Hematopoietic multipotent progenitor cell treated with erythropoietin and hydrocortisone succinate and interleukin-3 and kit ligand, for 8 days (in vitro differentiated cells): ENCODE results near the gene SPACA5B.
"Not testable (repeated sequence)": the region's sequence is repeated elsewhere in the genome, so short reads cannot be mapped to it uniquely, and the experiment has no call there.

Experiments used
- DNase-seq: peaks from one replicate; pipeline ENCODE4 v3.0.0-alpha.2; 2015

SPACA5B gene

DNA sequence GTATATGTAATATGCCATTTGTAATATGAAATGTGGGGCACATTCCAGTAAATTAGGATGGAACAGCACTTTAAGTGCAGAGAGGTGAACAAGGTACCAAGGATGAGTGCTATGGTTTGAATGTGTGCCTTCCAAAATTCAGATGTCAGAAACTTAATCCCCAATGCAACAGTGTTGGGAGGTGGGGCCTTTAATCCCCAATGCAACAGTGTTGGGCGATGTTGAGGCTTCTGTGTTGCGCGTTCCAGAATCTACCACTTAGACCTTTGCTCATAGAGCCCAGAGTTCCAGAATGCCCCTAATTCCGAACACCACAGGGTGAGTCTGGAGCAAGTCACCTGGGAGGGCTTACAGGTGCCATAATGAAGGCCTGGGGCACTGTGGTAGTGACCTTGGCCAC, at the start of gene SPACA5B:
SPACA5B (plus strand) TSS at position 301 of the 400 bp plus-strand sequence; CDS start at position 363, 62 bp downstream.
- DNase-seq = not testable (repeated sequence)

DNA sequence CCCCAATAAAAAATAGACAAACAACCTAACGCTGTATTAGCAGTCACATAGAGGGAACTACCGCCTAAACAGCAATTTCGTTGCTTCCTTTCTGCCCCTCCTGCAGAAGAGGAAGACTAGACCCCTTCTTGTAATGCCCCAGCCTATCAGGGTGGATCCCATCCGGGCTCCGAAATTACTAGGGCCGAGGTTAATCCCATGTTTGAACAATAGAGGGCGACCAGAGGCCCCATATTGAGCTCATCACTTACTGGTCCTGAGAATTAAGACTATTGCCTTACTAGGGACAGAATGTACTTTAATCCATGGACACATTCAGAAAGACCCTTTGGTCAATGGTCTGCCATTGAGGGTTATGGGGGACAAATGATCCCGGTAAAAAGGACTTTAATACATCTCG, 47.2 kb upstream of the SPACA5B start:
- DNase-seq = peak; percentile 55

DNA sequence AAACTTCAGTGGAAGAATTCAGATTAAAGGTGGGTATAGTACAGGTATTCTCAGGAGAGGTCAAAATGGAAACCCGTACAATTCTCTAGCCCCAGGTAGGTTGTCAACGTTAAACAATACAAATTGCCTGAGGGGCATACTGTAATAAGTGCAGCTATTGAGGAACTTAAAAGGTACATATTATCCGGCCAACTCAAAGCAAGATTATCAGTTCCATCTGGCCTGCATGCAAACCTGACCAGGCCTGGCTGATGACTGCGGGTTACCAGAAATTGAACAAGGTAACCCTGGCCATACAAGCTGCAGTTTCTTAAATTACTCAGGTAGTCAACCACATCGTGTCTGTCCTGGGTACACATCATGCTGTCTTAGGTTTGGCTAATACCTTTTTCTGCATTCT, 46.7 kb upstream of the SPACA5B start:
- DNase-seq = no peak

DNA sequence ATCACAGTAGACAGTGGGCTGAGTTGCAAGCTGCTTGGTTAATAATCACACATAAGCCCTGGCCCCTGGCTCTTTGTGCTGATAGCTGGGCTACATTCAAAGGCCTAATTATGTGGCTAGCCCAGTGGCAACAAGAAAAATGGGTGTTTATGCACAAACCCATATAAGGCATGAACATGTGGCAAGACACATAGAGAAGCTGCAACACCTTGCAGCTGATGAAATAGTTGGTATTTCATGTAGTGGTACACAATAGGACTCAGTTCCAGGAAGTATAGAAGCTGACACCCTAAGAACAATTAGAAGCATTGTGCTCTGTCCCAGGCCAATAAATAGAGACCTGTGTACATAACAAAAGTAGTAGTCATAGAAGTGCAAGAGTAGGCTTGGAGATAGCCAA, 44.3 kb upstream of the SPACA5B start:
- DNase-seq = no peak

DNA sequence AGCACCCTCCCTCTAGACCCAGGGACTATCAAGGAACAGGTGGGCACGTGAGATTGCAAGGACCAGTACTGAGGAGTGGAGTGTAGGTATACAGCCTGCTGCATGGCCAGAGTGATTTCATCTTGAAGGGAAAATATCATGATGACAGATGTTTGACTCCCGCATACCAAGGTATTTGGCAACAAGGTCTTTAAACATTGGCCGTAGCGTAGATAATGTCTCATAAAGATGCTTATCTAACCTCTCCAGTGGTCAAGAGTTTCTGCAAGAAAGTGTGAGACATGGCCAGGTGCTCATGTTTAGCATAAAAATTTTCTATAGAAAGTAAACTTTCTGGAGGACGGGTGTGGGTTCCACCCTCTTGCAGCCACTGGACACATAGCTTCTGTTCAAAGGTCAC, 40.3 kb upstream of the SPACA5B start:
- no peak for DNase-seq

DNA sequence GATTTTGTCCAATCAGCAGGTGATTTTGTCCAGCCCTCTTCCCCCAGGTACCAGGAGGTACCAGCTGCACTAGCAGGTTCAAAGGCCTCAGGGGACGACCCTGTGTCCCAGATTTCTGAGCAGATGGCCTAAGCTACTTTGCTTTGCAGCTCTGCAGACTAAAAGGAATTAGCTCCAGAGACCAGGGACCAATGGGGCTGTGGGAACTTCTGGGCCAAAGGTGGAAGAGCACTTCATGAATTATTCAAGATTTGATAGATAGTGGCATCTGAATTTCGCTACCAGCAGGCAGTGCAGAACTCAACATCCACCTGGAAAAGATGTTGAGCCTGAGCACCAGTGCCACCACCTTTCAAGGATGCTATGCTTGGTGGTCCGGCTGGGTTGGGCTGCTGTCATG, 37.9 kb upstream of the SPACA5B start:
- DNase-seq = not testable (repeated sequence)

DNA sequence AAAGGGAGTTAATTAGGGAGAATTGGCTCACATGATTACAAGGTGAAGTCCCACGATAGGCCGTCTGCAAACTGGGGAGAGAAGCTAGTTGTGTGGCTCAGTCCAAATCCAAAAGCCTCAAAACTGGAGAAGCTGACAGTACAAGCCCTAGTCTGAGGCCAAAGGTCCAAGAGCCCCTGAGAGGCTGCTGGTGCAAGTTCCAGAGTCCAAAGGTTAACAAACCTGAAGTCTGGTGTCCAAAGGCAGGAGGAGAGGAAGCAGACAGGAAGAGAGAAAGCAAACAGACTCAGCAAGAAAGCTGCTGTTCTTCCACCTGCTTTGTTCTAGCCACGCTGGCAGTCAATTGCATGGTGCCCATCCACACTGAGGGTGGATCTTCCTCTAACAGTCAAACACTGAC, 29.0 kb upstream of the SPACA5B start:
- no peak for DNase-seq

DNA sequence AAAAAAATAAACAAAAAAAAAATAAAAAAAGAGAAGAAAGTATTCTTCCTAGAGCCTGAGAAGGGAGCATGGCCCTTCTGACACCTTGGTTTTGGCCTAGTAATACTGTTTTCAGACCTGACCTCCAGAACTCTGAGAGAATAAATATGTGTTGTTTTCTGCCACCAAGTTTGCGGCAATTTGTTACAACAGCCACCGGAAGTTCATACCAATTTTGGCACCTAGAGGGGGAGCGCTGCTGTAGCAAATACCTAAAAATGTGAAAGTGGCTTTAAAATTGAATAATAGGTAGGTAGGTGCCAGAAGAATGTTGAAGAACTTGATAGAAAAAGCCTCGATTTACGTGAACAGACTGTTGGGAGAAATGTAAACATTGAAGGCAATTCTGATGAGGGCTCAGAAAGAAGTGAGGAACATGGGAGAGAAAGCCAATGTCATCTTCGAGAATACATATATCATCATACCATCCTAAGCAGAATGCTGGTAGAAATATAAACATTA, 27.5 kb upstream of the SPACA5B start:
- DNase-seq = no peak

DNA sequence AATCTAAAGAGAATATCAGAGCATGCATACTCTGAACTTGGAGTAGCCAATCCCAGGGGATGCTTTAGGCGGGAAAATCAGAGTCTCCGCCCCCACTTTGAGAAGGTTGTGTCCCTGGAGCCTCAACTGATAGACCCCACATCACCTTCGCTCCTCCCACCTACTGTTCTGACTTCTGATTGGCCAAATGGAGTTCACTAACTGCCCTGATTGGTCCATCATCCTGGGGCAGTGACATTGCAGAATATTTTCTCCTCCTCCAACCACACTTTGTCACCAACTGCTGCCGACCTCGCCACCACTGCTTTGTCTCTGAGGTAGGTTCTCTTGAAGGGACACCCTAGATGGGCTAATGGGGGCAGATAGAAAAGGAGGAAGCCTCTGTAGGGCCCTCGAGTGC, 22.7 kb upstream of the SPACA5B start:
- DNase-seq = no peak

DNA sequence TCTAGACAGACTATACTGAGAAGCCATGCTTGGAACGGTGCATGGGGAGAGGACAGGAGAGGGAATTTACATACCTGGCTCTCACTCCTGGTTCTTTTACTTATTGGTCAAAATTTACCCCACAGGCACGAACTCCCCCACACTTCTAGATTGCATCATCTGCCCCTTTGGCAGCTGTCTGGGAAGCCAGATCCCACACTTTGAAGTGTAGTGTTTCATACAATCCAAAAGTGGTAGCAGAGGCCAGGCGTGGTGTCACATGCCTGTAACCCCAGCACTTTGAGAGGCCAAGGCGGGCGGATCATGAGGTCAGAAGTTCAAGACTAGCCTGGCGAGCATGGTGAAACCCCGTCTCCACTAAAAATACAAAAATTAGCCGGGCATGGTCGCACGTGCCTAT, 5.1 kb upstream of the SPACA5B start:
- DNase-seq = not testable (repeated sequence)

DNA sequence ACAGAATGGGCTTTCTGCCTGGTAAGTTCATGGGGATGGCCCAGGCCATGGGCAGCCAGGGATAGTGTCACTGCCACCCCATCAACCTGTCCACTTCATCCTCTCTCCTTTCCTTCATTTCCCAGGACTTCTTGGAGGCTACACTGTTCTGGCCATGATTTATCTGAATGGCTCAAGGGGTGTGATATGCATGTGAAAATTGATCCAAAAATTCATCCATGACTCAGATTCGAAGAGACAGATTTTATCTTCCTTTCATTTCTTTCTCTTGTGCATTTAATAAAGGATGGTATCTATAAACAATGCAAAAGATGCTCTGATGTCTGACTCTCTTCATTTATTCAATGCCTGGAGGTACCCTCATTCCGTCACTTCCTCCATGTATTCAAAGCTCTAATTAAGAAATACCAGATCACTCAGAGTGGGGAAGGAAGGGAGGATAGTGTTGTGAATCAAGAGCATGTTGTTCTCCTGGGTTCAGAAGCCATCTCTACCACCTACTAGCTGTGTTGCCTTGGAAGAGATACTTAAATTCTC, 1.9 kb downstream of the SPACA5B start:
- DNase-seq = not testable (repeated sequence)

DNA sequence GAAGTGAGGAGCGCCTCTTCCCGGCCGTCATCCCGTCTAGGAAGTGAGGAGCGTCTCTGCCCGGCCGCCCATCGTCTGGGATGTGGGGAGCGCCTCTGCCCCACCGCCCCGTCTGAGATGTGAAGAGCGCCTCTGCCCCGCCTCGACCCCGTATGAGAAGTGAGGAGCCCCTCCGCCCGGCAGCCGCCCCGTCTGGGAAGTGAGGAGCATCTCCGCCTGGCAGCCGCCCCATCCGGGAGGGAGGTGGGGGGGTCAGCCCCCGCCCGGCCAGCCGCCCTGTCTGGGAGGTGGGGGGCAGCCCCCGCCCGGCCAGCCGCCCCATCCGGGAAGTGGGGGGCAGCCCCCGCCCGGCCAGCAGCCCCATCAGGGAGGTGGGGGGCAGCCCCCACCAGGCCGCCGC, 8.7 kb downstream of the SPACA5B start:
- not testable (repeated sequence) for DNase-seq

DNA sequence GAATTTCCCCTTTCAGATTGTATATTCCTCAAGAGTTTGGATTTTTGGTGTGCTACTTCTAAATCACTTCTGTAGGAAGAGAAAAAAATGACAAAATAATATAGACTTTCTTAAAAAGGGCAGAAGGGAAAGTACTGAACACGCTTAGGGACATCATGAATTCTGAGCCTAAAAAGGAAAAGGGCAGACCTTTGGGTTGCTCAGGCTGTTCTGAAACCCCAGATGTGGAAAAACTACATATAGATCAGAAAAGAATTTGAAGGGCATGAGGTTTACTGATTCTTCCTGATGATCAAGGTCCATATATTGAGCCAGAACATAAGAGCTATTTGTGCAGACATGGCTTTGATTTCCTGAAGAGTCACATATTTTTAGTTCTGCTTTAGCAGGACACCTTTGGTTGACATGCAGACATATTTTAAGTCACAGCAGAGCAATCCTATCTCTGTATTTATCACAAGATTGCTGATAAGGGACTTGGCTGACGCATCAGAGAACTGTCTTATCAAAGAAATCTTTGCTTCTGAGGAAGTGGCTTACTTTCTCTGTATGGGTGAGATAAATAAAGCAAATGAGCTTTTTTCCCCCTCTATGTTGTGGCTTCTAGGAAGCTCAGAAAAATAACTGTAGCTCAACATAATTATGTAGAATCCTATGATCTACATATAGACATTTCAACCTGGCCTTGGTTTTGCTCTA, 11.5 kb downstream of the SPACA5B start:
- not testable (repeated sequence) for DNase-seq

DNA sequence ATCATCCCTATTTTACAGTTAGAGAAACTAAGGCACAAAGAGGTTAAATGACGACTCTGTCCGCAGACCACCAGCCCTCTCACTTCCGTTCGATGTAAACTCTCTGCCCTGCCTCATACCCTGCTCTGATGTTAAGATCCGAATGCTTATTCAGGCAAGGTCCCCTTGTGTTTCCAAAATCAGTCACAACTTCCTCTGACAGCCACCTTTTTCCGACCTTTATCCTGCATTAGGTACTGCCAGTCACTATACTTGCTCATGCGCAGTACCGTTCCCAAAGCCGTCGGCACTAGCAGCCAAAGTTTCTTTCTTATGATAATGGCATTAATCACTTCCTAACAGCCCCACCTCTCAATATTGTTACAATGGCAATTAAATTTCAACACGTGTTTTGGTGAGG, 12.3 kb downstream of the SPACA5B start:
- DNase-seq = not testable (repeated sequence)

DNA sequence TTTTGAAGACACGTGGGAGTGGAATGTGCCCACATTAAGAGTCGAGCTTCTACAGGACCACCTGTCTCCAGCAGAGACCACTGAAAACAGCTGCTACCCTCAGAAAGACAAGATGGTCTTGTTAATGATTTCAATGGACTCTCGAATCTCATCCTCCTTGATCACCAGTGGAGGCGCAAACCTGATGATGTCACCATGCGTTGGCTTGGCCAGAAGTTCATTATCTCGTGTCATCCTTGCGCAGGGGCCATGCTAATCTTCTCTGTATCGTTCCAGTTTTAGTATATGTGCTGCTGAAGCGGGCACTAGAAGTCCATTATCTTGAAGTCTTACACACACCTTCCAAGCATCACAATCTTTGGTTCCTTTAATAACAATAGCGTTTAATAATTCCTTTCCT, 23.3 kb downstream of the SPACA5B start:
- DNase-seq = no peak

DNA sequence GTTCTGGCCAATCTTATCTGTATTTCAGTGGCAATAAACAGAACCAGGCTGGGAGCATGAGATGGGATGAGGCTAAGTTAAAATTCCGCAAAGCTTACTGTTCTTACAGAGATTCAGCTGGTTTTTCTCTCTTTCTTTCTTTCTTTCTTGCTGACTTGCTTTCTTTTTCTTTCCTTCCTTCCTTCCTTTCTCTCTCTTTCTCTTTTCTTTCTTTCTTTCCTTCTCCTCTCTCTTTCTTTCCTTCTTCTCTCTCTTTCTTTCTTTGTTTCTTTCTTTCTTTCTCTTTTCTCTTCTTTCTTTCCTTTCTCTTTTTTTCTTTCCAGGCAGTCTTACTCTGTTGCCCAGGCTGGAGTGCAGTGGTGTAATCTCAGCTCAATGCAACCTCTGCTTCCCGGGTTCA, 24.4 kb downstream of the SPACA5B start:
- DNase-seq = no peak

DNA sequence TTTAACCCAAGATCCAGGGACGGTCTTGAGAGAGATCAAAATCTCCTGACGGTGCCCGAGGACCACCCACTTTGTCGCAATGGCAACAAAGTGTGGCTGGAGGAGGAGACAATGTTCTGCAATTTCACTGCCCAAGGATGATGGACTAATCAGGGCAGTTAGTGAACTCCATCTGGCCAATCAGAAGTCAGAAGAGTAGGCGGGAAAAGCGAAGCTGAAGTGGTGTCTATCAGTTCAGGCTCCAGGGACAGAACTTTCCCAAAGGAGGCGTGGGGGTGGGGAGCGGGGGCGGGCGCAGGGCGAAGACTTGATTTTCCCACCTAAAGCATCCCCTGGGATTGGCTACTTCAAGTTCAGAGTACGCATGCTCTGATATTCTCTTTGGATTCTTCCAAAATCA, 25.6 kb downstream of the SPACA5B start:
- DNase-seq = no peak

DNA sequence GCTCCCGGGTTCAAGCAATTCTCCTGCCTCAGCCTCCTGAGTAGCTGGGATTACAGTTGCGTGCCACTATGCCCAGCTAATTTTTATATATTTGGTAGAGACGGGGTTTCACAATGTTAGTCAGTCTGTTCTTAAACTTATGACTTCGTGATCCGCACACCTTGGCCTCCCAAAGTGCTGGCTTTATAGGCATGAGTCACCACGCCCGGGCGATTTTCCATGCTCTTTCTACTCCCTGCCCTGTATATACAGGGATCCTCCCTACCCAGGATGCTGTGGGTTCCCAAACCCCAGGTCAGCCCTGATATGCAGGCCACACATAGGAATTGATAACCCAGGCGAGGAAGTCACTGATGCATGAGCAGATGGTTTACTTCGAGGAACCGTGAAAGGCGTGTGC, 34.8 kb downstream of the SPACA5B start:
- no peak for DNase-seq

DNA sequence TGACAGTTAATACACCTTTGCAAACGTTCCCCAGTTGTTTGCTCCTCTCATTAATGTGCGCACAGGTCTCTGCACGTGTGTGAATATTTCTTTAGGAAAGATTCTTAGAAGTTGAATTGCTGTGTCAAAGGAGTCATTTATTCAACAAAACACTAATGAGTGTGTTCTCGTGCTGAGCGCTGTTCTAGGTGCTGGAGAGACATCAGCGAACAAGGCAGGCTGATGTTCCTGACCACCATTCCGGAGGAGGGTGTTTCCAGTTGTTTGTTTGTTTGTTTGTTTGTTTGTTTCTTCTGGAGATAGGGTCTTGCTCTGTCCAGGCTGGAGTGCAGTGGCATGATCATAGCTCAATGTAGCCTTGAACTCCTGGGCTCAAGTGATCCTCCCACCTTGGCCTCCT, 35.9 kb downstream of the SPACA5B start:
- not testable (repeated sequence) for DNase-seq

DNA sequence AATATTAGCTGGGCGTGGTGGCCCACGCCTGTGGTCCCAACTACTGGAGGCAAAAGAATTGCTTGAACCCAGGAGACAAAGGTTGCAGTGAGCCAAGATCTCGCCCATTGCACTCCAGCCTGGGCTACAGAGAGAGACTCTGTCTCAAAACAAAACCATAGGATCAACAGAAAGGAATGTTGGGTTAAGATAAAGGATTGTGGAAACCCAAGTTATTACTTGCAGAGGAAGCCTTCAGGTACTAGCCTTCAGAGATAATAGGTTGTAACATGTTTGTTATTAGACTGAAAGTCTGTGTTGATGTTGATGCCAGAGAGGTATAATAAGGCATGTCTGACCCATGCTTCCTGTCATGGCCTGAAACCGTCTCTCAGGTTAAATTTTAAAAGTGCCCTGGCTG, 49.3 kb downstream of the SPACA5B start:
- no peak for DNase-seq

DNA sequence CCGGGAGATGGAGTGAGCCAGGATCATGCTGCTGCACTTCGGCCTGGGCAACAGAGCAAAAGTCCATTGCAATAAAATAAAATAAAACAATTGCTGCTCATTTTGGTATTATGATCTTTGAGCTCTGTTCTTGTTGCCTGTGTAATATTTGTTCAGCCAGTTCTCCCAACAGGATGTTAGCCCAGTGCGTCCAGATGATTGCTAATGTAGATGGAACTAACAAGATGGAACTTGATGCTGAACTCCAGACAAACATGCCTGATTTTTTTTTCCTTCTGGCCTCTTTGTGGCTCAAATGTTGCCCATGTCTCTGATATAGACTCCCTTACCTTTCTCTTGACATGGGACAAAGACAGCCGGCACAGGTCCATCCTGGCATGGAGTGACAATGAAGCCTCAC, 50.4 kb downstream of the SPACA5B start:
- no peak for DNase-seq

DNA sequence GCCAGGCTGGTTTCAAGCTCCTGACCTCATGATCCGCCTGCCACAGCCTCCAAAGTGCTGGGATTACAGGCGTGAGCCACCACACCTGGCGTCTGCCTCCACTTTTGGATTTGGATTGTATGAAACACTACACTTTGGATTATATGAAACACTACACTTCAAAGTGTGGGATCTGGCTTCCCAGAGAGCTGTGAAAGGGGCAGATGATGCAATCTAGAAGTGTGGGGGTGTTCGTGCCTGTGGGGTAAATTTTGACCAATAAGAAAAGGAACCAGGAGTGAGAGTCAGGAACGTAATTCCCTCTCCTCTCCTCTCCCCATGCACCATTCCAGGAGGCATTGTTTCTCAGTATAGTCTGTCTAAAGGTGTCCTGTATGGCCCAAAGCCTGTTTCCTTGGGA, 51.5 kb downstream of the SPACA5B start:
- DNase-seq = not testable (repeated sequence)
